NCI-H2227 (cell line): ENCODE measurements around the gene KLHL42.

ENCODE experiments used
- DNase-seq: peaks from one replicate; lab custom pipeline; 2025; ENCODE audit not compliant: unreplicated experiment; lab: John Stamatoyannopoulos, UW

The KLHL42 gene

GRCh38 chr12:27852117-27852516 is 72.1 kb downstream of the KLHL42 start:
- DNase-seq, result no peak
